MG63 (cell line): ENCODE measurements around the gene ZNF385D. TPM values are rescaled to one million over a fixed set of nuclear protein-coding genes. Genes with fewer than 3 reads are reported as not detected.
"Not testable (repeated sequence)": the region's sequence is repeated elsewhere in the genome, so short reads cannot be mapped to it uniquely, and the experiment has no call there.

Source experiments
- DNase-seq: peaks from one replicate; pipeline ENCODE4 v3.0.0-alpha.2; 2020
- H3K27me3 ChIP-seq: fragments of 250-450 bp; sonication (Bioruptor Pico); 2 replicates; pipeline ENCODE4 v1.5.1; 2020; ENCODE audit warnings: mild to moderate bottlenecking, moderate library complexity
- H3K36me3 ChIP-seq: fragments of 250-450 bp; sonication (Bioruptor Pico); 2 replicates; pipeline ENCODE4 v1.5.1; 2020; ENCODE audit warnings: mild to moderate bottlenecking, moderate library complexity
- H3K4me3 ChIP-seq: fragments of 250-450 bp; sonication (Bioruptor Pico); 2 replicates; pipeline ENCODE4 v1.5.1; 2020; ENCODE audit warnings: mild to moderate bottlenecking, moderate library complexity
- H3K9me3 ChIP-seq: fragments of 250-450 bp; sonication (Bioruptor Pico); 2 replicates; pipeline ENCODE4 v1.5.1; 2020; ENCODE audit warnings: mild to moderate bottlenecking, moderate library complexity
- total RNA-seq: library from RNA; depleted of rRNA; stranded (reverse); fragments of >200 nt; shearing (Covaris generic); gene quantifications from 2 replicates; pipeline ENCODE4 v1.2.3, GENCODE V29; 2014; ENCODE audit warnings: low replicate concordance

Gene ZNF385D
- total RNA-seq, 1 experiment from 2014 or later, result 3.9 TPM

DNA sequence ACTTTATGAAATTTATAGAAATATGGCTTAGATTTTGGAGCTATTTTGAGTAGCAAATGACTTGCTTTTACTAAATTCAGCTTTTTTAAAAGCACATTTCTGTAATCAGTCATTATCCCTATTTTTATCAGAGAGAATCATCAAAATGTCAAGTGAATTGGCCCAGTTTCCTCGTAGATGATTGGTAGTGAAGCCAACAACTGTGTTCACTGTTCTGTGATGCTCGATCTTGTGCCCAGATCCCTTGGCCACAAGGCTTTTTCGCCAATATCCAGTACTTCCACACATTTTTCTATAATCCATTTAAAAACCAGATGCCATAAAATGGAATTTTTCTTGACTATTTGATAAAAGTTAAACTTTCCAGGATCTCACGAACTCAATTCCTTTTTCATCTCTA is 336.5 kb downstream of the ZNF385D start:
- H3K4me3 ChIP-seq, result no peak overlapping the region
- DNase-seq, result no peak
- no peaks in the 10 kb centered on the region for H3K27me3 ChIP-seq
- H3K9me3 ChIP-seq, result no peaks in the 10 kb centered on the region
- H3K36me3 ChIP-seq, result no peaks in the 10 kb centered on the region

DNA sequence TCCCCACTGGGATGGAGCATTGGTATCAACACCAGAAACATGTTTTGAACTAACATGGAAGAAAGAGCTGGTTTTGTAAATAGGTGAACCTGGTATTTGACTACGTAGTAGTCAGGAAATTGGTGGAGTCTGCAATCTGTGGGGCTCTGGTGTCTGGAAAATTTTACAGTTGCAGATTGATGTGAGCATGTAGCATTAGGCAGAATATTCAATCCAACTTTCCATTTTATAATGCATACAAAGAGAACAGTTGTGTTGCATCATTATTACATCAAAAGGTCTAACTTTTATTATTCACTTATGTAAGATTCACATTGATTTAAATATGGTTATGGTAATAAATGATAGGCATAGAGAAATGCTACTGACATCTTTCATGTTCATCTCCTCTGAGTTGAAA is 340.0 kb downstream of the ZNF385D start:
- Histone ChIP-seq H3K4me3 (no peak overlapping the region), H3K9me3 (no peaks in the 10 kb centered on the region), H3K27me3 (no peaks in the 10 kb centered on the region), H3K36me3 (no peaks in the 10 kb centered on the region)
- DNase-seq, result no peak

- Histone ChIP-seq H3K4me3 (no peak overlapping the region), H3K9me3 (no peaks in the 10 kb centered on the region; the same call in 1 of the 2 replicates), H3K27me3 (no peaks in the 10 kb centered on the region), H3K36me3 (no peaks in the 10 kb centered on the region)
- no peak for DNase-seq
Observed at GRCh38 chr3:21409401-21409800, 341.6 kb downstream of the ZNF385D start.

- no peak for DNase-seq
- Histone ChIP-seq H3K36me3 (no peaks in the 10 kb centered on the region), H3K4me3 (no peak overlapping the region), H3K27me3 (no peaks in the 10 kb centered on the region), H3K9me3 (no peaks in the 10 kb centered on the region; the same call in 1 of the 2 replicates)
Observed at GRCh38 chr3:21407743-21408142, 343.3 kb downstream of the ZNF385D start.

DNA sequence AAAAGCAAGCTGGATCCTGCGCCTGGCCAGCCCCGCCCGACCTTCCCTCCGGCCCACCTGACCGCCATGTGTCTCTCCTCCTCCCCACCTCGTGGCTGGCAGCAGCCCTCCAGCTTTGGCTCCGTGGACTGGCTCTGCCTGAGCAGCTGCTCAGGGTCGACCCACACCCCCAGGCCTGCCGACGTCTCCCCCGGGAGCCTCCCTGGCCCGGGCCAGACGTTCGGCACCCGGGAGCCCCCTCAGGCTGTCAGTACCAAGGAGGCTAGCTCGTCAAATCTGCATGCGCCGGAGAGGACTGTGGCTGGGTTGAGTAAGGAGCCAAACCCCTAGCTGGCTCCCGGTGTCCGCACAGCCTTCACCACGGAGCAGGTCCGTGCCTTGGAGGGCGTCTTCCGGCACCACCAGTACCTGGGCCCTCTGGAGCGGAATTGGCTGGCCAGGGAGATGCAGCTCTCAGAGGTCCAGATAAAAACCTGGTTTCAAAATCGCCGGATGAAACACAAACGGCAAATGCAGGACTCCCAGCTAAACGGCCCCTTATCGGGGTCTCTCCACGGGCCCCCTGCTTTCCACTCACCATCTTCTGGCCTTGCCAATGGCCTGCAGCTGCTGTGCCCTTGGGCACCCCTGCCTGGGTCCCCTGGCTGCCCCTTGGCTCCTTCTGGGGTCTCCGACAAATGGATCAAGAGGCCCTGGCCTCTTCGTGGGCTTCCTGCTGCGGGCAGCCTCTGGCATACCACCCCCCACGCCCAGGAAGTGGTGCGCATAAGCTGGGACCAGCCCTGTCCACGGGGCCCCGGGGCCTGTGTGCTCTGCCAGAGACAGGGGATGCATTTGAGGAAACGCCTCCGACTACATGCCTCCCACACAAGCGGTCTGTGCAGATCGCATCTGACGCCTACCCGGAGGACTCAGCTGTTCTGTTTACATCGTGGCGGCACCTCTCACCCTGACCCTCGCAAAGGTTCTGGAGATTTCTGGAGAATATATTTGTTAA is 345.0 kb downstream of the ZNF385D start:
- H3K27me3 ChIP-seq, result no peaks in the 10 kb centered on the region
- H3K36me3 ChIP-seq, result no peaks in the 10 kb centered on the region
- no peak overlapping the region for H3K4me3 ChIP-seq
- no peaks in the 10 kb centered on the region; the same call in 1 of the 2 replicates for H3K9me3 ChIP-seq
- no peak for DNase-seq

DNA sequence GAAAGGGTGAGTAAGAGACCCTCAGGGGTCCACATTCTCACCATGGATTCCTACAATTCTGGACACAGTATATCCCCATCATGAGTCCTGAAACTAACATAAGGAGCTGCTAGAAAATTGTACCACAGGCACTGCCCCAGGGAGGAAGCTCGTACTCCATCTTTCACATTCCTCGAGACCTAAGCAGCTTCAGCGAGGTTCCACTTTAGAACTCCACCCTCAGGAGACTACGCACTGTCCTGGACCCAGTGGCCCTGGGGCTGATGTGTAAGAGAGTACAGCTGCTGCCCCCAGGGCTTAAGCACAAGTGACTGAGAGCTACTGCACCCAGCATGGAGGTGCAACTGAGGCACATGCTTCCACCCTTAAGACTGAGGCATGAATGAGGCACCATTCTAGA is 352.5 kb downstream of the ZNF385D start:
- Histone ChIP-seq H3K9me3 (no peaks in the 10 kb centered on the region), H3K4me3 (no peak overlapping the region), H3K27me3 (no peaks in the 10 kb centered on the region), H3K36me3 (no peaks in the 10 kb centered on the region)
- no peak for DNase-seq

DNA sequence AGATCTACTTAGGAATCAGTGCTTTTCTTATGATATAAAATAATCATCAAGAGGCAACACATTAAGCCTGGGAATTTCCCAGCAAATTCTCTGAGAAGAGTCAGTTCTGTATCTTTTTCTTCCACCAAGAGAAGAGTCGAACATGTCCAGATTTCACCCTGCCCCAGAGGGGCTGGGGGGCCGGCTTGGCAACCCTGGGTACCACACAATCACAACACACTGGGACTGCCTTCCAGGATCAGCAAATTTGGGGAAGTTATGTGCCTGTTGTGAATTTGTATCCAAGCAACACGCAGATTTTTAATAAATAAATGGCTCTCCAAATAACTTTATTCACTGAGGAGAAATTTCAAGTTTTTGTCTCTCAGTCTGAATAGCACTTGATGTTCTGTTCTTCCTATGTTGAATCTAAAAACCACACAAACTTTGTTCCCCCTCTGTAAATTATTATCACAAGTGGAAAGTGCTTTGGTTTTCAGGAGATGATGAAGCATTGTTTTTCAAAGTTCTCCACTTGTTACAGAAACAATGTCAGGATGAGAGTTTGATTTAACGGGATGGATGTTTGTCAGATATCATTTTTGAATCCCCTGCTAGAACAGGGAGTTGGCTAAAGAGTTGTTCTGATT is 357.2 kb downstream of the ZNF385D start:
- Histone ChIP-seq H3K36me3 (no peaks in the 10 kb centered on the region), H3K27me3 (no peaks in the 10 kb centered on the region), H3K9me3 (no peaks in the 10 kb centered on the region), H3K4me3 (no peak overlapping the region)
- DNase-seq, result no peak

- Histone ChIP-seq H3K27me3 (no peaks in the 10 kb centered on the region), H3K4me3 (no peak overlapping the region), H3K9me3 (no peaks in the 10 kb centered on the region), H3K36me3 (no peaks in the 10 kb centered on the region)
- DNase-seq, result no peak
Observed at GRCh38 chr3:21392526-21392925, 358.5 kb downstream of the ZNF385D start.

DNA sequence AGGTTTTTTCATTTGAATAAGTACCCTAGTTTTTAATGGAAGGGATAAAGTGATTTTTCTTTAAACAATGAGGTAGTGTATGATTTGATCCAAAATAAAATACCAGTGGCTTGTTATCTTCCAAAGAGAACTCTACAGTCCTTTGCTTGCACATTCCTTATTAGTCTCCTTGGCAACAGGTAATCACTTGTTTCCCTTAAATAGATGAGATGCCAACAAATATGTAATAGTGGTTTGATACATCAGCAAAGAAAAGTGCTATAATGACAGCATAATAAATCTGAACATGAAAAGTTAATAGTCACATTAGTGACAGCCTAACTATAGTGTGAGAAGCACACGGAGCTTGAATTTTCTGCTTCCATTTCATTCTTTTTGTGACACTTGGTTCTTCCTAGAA is 360.2 kb downstream of the ZNF385D start:
- Histone ChIP-seq H3K36me3 (no peaks in the 10 kb centered on the region), H3K4me3 (no peak overlapping the region), H3K9me3 (no peaks in the 10 kb centered on the region), H3K27me3 (no peaks in the 10 kb centered on the region)
- no peak for DNase-seq

DNA sequence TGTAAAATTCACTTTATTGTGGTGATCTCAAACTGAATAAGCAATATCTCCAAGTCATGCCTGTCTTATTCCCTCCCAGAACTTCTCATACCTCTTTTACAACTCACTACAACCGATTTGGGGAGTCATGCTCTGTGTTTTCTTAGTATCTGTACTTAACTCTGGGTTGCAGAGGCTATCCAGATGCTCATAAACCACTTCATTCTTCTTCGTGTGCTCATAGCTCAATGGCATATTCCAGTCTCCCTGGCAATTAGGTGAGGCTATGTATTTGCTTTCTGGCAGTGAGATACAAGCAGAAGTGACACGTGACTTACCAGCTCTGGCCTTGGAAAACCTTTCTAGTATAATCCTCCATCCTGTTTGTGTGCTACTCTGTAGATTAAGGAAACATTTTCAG is 360.9 kb downstream of the ZNF385D start:
- H3K9me3 ChIP-seq, result no peaks in the 10 kb centered on the region
- H3K36me3 ChIP-seq, result no peaks in the 10 kb centered on the region
- peak; percentile 42 for DNase-seq
- no peak overlapping the region for H3K4me3 ChIP-seq
- no peaks in the 10 kb centered on the region for H3K27me3 ChIP-seq

- H3K27me3 ChIP-seq, H3K9me3 ChIP-seq, H3K4me3 ChIP-seq, H3K36me3 ChIP-seq, DNase-seq: not testable (repeated sequence)
Observed at GRCh38 chr3:21387142-21387826, 363.7 kb downstream of the ZNF385D start.

DNA sequence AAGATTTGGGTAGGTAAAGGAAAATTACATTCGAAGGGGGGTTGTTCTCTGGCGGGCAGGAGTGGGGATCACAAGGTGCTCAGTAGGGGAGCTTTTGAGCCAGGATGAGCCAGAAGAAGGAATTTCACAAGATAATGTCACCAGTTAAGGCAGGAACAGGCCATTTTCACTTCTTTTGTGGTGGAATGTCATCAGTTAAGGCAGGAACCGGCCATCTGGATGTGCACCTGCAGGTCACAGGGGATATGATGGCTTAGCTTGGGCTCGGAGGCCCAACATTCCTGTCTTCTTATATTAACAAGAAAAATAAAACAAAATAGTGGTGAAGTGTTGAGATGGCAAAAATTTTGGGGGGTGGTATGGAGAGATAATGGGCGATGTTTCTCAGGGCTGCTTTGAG is 373.0 kb downstream of the ZNF385D start:
- not testable (repeated sequence) for H3K4me3 ChIP-seq, H3K27me3 ChIP-seq, DNase-seq, H3K9me3 ChIP-seq, H3K36me3 ChIP-seq

DNA sequence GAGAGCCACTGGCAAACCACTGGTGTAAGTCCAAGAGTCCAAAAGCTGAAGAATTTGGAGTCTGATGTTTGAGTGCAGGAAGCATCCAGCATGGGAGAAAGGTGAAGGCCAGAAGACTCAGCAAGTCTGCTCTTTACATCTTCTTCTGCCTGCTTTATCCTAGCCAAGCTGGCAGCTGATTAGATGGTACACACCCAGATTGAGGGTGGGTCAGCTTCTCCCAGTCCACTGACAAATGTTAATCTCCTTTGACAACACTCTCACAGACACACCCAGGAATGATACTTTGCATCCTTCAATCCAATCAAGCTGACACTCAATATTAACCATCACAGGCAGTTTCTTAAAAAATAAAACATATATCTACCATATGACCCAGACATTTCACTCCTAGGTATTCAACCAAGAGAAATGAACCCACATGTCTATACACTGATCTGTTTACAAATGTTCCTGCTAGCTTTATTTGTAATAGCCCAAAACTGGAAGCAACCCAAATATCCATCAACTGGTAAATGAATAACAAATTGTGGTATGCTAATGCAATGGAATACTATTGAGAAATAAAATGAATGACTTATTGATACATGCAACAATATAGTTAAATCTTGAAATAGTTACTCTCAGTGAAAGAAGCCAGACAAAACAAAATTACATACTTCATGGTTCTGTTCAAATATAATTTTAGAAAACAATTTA is 373.8 kb downstream of the ZNF385D start:
- DNase-seq, result no peak
- Histone ChIP-seq H3K4me3 (no peak overlapping the region), H3K9me3 (no peaks in the 10 kb centered on the region), H3K27me3 (no peaks in the 10 kb centered on the region), H3K36me3 (no peaks in the 10 kb centered on the region)

DNA sequence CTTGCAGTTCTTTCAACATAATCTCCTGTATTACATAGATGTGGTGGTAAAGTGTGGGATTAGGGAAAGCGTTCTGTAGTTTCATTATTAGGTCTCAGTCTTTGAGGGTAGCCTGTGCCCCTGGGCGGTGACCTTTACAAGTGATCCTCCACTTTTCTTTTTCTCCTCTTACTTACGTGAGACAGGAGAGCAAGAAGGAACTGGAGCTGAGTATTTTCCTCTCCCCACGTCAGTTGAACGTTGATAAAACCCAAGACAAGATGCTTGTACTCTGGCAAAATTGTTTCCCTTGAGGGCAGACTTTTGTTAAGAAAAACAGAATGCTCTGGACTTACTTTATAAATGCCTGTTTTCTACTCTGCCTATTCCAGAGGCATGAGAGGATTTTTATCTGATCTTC is 378.7 kb downstream of the ZNF385D start:
- DNase-seq, result no peak
- H3K36me3 ChIP-seq, result no peaks in the 10 kb centered on the region

More for the DNA sequence above, 378.7 kb downstream of the ZNF385D start:
- Histone ChIP-seq H3K9me3 (no peaks in the 10 kb centered on the region), H3K27me3 (no peaks in the 10 kb centered on the region), H3K4me3 (no peak overlapping the region)
